ENCODE results near the gene PER1.

The PER1 gene

DNA sequence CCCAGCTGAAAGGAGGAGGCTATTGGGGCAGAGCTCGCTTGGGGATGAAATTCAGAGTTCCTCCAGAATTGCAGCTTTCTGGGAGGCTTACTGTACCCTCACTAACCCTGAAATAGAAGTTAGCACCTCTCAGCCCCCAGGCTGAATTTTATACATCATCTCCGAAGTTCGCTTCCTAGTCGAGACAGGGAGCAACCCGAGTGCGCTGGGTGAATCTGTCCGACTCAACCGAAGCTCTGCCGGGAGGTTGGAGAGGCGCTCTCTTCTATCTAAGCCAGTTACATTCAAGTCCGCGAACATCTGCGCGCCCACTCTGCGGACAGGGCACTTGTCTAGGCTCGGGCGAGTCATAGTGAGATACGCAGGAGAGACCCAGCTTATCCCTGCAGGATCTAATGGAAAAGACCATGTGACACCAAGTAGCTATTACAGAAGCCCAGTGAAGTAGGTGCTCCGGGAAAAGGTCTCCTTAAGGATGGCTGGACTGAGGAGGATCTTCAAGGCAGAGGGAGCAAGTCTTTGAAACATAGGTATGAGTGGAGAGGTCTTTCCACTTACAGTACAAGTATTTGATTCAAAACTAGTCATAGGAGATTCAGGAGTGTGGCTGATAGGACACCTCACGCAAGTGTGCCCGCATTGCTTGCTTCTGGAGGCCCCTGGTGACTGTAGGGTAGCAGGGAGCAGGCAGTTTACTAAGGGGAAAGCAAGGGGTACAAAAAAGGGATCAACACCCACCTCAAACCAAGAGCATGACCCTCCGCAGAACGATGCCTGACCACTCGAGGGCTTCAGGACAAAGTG is 27.7 kb downstream of the PER1 start:
- no peak for DNase-seq (ENCODE audit: low read depth)
- peak overlapping the region; percentile 71 for H3K4me3 ChIP-seq (ENCODE audit: low read depth, low read length)

DNA sequence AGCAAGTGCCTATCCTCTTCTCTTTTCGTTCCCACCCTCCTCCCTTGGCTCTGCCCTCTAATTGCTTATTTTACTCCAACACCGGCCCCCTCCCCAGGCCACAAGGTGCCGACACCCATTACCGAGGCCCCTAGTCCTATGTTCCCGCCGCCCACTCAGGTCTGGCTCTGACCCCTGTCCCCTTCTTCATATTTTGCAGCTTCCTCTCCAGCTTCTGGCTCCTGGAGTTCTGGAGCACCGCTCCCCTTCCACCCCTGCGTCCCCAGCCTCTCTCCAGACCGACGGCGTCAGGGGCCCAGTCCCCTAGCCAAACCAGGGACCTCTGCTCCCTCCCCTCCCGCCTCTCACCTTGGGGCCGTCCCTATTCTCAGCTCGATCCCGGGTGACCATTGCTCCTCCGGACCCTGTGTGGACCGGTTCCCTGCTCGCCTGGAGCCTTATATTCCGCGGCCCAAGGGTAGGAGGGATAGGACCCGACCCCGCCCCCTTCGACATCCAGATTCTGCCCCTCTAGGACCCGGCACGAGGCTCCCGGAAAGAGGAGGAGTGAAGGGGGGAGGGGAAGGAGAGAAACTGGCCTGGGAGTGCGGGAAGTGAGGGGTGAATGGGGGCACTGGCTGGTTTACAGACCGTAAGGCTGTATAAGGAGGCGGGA is 28.4 kb downstream of the PER1 start, which contains the start of gene HES7:
TSS of gene HES7 (minus strand) at position 412 of the 655 bp plus-strand sequence. CDS start at position 390, 22 bp downstream.
- no peak for DNase-seq (ENCODE audit: low read depth)
- H3K4me3 ChIP-seq (ENCODE audit: low read depth, low read length), result peak within 1 kb of the TSS; percentile 71

DNA sequence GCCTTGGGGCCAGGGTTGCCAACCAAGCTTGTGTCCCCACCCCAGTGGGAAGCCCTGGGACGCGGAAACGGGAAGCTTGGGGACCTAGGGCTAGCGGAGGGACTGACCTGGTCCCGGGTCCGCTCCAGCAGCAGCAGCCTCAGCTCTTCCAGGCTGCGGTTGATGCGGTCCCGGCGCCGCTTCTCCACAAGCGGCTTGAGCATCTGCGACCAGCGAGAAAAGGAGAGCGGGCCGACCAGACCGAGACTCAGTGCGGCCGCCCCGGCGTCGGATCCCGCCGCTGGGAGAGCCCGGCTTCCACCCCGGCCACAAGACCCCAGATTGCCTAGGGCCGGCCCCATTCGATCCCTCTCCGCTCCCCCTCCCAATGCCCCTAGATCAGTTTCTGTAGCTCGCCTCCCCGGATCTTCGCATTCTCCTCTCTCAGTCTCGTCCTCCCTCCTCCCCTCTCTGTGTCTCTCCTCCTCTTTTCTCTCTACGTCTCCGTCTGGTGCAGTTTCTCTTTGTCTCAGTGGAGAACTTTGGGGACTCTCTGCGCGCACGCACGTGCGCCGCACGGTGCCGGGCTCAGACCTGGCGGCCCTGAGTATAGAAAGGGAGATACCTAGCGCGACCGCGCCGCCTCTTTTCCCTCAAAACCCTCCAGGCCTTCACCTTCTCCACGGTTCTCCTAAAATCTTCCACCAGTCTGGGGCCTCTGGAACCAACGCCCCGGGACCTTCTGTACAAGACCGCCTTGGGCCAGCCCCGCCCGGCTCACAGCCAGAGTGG is 29.1 kb downstream of the PER1 start:
- peak overlapping the region; percentile 71 for H3K4me3 ChIP-seq (ENCODE audit: low read depth, low read length)
- no peak for DNase-seq (ENCODE audit: low read depth)

DNA sequence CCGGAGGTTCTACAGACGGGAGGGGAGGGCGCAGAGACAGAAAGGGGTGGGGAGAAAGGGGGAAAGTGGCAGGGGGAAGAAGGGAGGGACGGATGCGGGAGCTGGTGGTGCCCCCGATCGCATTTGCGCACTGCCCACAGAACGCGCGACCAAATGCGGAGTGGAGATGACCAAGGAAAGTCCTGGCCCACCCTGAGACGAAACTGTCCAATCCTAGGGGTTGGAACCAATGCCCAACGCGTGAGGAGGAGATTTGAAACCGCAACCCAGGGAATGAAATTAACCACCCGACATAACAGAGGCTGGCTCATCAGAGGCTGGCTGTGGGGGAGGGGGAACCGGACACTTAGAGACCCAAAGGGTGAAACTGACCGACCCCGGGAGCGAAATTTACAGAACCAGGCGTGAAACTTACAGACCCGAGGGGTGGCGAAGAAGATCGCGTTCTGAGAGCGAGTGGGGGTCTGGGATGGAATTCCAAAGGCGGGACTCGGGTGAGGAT is 29.7 kb downstream of the PER1 start:
- H3K4me3 ChIP-seq (ENCODE audit: low read depth, low read length), result peak overlapping the region; percentile 71
- no peak for DNase-seq (ENCODE audit: low read depth)

DNA sequence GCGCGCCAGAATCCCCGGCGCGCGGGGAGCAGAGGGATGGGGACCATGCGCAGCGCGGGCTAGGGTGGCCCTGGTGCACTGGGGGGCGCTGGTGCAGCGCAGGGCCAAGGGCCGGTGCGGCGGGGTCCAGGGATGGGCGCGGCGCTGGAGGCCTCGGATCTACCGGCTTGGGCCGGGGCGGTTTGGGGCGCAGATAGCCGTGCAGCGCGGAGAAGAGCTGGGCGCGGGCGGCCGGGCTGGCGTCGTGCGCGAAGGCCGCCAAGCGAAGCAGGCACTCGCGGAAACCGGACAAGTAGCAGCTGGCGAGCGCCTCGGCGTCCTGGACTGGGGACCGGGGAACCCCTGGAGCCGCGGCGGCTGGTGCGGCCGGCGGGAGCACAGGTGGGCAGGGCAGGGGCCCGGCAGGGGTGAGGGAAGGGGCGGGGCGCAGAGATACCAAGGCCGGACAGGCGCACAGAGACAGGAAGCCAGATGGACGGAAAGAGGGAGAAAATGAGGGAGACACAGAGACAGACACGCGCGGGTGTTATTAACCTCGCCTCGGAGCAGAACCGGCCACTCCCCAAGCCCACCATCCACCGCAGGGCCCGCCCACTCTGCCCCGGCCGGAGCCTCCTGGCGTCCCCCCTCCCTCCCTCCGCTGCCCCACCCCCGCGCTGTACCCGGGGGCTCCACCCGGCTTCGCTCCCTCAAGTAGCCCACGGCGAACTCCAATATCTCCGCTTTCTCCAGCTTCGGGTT is 30.4 kb downstream of the PER1 start:
- H3K4me3 ChIP-seq (ENCODE audit: low read depth, low read length), result peak overlapping the region; percentile 71
- DNase-seq (ENCODE audit: low read depth), result no peak

DNA sequence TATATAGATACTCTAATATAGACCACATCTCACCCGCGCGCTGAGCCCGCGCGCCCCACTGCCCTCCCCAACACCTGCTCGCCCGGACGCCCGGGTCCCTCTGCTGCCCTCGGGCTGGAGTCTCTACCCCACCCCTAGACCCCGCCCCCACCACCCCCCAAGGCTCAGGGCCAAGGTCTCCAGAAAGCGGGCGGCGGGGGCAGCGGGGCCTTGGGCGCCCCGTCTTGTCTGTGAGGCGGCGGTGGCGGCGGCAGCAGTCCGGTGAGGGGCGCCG is 30.9 kb downstream of the PER1 start:
- peak overlapping the region; percentile 71 for H3K4me3 ChIP-seq (ENCODE audit: low read depth, low read length)
- no peak for DNase-seq (ENCODE audit: low read depth)

DNA sequence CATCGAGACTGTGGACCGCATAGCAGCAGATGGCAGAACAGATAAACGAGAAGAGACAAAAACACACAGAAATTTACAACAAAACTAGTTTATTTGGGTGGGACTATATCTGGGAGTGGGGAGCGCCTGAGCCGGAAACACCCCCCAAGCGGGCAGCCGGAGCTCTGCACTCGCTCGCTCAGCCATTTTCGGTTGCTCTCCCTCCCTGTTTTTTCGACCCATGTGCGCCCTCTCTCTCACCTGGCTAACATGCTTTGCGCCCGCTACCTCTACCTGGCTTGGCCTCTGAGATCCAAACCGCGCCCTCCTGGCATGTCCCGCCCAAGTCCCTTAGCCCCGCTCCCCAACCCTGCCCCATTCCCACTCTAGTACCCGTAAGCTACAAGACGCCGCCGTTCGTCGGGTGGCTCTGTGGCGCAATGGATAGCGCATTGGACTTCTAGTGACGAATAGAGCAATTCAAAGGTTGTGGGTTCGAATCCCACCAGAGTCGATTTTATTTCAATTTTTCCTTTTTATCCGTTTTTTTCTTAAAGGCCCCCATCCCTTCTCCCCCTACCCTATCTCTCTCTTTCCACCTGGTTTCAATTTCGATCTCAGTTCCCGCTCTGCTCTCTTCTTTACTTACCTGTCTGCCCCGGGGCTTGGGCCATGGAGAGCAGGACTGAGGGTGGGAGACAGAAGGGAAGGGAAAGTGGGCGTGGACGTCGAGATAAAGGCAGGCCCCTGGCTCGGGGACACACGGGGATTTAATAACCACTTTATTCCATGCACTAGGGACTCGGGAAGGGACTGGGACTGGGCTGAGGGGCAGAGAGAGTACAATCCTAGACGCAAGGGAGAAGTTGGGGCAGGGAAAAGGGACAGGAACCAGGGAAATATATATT is 31.4 kb downstream of the PER1 start:
- H3K4me3 ChIP-seq (ENCODE audit: low read depth, low read length), result peak overlapping the region; percentile 71
- DNase-seq (ENCODE audit: low read depth), result no peak

DNA sequence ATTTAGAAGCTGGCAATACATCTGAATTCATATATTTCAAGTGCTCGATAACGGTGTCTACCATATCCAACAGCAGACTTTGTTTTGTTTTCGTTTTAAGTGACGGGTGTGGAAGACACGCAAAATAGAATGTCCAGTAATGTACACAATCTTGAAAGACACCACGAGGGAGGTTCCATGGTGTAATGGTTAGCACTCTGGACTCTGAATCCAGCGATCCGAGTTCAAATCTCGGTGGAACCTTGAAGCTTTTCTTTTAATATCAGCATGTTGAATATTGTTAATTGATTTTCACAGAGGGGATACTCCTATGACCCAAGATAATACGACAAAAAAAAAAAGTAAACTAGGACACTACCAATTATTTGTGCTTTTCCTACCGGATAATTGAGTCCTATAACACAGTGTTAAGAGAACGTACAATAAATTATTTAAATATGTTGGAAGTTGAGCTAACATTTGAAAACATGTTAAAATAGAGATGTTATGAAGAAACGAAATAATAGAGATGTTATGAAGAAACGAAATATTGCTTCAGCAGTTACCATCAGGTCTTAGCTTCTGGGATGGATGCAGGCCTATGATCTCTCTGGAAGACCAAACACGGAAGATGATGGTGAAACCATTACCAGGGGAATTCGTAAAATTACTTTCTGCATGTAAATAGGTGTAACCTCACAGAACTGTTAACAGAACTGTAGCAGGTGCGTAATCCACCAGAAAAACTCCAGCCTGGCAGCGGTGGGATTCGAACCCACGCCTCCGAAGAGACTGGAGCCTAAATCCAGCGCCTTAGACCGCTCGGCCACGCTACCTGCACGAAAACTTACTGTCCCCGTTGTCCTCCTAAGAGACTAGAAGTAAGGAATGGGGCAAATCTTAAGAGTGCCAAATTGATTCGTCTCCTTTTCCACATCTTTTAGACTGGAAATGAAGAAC is 32.4 kb downstream of the PER1 start:
- H3K4me3 ChIP-seq (ENCODE audit: low read depth, low read length), result peak overlapping the region; percentile 71

DNA sequence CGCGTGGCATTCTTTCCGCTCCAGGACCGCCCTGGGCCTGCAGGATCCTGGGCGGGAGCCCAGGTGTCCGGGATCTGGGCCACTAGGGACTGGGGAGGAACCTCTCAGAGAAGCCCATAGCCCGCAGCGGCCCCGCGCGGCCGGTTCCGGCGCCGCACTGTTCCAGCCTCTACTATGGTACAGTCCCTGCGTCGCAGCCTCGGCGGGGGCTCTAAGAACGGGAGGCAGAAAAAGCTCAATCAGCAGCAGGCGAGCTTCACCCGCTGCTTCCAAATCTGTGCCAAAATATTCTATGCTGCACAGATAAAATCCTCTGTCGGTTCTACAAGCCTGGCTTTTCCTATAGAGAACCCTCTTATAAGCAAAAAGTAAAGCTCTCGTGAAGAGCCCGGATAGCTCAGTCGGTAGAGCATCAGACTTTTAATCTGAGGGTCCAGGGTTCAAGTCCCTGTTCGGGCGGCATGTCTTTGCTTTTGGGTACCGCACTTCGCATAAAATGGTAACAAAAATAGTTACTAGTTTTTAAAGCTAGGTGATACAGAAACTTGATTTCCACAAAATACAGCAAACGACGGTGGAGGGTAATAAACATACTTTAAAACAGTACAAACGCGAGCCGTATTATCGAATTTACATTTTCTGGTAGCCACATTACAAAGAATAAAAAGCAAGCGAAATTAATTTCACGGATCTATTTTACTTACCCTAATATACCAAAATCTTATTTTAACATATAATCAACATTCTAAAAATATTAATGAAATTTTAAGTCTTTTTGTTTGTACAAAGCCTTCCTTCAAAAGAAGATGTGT is 33.2 kb downstream of the PER1 start:
- DNase-seq (ENCODE audit: low read depth), result no peak
- H3K4me3 ChIP-seq (ENCODE audit: low read depth, low read length), result peak overlapping the region; percentile 57

More for the DNA sequence above, 32.4 kb downstream of the PER1 start:
- DNase-seq (ENCODE audit: low read depth), result peak; percentile 66

DNA sequence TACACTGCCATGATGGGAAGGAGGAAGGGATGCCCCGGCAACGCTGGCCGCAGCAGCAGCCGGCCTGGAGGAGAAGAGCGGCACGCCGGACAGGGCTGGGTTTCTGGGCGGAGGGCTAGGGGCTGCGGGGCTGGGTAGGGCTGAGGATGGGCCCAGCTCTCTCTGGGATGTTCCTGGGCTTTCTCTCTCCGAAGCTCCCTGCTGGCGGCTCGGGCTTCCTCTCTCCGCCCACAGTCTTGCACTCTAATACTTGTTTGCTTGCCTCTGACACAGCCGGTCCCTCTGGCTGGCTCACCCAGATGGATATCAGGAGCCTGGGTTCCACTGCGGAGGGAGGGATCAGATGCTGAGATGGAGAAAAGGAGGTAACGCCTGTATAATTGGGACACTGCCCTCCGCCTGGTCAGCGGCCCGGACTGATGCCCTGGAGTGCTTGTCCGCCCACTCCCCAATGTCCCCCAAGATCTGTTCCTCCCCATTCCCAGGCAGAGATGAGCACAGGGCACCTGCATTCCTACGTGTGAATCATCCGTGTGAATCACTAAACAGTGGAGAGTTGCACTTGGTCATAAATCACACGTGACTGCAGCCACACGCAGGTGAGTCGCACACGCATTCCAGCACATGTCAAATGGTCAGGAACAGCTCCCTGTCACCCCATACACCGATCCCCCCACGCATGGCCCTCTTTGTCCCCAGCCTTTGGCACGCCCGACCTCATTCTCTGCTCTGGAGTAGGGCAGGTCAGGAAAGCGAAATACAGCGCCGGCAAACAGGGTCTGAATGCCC is 34.0 kb downstream of the PER1 start, which contains the start of gene ALOXE3:
TSS of gene ALOXE3 (minus strand) at position 535 of the 789 bp plus-strand sequence. CDS start at position 11, 524 bp downstream.
- DNase-seq (ENCODE audit: low read depth), result no peak
- H3K4me3 ChIP-seq (ENCODE audit: low read depth, low read length), result peak within 1 kb of the TSS; percentile 57

DNA sequence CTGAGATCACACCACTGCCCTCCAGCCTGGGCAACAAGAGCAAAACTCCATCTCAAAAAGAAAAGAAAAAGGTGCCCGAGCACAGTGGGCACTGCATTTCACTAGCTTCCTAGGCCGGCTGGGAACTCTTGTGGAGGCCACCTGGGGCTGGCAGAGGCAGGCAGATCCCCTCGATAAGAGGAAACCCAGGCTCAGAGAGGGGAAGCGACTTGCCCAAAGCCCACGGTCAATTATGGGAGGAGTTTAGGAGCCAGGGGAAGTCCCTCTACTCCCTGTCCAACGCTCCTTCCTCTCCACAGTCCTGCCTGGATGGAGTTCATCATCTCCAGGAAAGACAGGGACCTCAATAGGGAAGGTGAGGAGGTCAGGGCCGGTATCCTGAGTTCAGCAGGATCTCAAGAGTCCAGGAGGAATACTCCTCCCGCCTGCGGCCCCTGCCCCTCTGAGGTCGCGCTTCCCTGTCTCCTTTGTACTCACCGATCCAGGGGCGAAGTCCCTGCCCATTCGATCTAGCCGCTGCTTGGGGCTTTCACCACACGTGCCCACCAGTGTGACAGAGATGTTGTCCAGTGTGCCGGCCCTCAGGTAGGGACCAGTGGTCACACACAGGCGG is 34.7 kb downstream of the PER1 start:
- H3K4me3 ChIP-seq (ENCODE audit: low read depth, low read length), result peak overlapping the region; percentile 57
- DNase-seq (ENCODE audit: low read depth), result no peak

DNA sequence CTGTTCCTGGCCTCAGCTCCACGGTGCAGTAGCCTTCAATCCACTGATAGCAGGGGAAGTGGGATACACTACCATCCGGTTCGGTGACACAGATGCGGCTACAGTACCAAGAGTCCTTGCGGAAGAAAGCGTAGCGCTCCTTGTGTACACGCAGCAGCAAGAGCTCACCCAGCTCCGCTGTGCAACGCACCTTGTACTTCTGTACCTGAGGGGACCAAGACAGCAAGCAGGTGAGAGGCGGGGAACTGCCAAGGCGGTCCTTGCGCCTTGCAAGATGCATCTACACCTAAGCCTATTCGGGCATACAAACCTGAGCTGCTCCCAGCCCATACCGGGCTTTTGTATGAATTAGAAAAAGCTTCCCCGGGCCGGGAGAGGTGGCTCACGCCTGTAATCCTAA is 35.4 kb downstream of the PER1 start:
- no peak for DNase-seq (ENCODE audit: low read depth)
- no peak overlapping the region for H3K4me3 ChIP-seq (ENCODE audit: low read depth, low read length)

DNA sequence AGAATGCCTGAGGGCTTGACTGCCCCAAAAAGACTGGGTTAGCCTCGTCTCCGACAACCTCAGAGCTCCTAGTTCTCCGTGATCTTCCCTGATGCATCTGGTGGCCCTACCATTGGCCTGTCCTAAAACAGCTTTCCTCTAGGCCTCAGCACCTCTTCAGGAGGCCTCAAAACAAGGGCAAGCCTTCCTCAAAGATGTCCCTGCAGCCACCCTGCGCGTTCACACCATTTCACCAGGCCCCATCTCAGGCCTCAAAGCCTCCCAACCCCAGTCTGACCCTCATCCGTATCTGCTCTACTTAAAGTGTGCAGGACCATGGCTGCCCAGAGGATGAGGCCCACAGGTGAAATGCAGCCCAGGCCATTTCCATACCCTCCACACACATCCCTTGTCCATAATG is 41.3 kb downstream of the PER1 start:
- H3K4me3 ChIP-seq (ENCODE audit: low read depth, low read length), result no peak overlapping the region
- DNase-seq (ENCODE audit: low read depth), result no peak

DNA sequence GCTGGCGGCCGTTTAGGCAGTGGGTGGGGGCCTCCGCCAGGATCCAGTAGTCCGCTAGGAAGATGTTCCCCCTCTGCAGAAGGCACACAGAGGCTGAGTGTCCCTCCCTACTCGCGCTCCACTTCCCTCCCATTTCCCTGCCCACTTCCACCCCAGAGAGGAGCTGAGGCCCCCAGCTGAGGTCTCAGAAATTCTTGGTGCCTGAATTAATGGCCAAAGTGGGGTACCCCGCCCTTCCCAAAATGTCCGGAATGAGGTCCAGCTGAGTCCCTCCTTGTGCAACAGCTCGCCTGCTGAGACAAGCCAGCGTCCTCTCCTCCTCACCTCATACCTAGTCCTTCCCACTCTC is 41.8 kb downstream of the PER1 start:
- peak overlapping the region; percentile 35 for H3K4me3 ChIP-seq (ENCODE audit: low read depth, low read length)

DNA sequence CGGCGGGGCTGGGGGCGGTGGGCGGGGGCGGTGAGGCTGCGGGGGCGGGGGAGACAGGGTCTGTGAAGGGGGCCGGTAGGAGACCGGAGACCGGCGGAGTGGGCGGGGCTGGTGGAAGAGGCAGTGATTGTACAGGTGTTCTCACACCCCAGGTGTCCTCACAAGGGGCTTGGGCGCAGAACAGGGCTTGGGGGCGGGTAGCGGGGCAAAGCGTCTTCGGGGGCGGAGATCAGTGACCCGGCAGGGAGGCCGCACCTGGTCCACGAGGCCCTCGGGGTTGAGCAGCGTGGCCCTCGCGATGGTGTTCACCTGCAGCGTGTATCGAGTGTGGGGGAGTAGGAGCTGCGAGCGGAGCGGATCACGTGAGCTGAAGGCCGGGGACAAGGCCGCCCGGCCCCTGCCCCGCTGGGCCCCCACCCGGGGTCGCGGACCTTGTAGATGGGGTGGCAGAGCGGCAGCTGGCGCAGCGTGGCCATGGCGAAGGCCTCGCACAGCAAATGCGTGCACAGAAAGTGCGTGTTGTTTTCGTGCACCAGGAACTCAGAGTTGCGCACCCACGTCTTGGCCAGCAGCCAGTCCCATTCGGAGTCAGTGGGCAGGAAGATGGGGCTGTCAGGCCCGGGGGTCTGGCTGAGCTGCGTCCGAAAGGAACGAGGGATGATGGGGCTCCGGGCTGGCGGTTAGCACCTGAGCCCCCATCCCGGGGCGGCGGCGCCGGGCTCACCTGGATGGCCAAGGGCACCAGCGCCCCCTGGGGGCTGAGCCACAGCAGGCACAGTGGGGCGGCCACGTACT is 42.3 kb downstream of the PER1 start:
- no peak for DNase-seq (ENCODE audit: low read depth)
- H3K4me3 ChIP-seq (ENCODE audit: low read depth, low read length), result peak overlapping the region; percentile 35

More for the DNA sequence above, 41.8 kb downstream of the PER1 start:
- no peak for DNase-seq (ENCODE audit: low read depth)

Data from skeletal muscle cell (primary cell).